GM18861 (cell line): ENCODE measurements around the gene GRAP.
"Not testable (repeated sequence)": the region's sequence is repeated elsewhere in the genome, so short reads cannot be mapped to it uniquely, and the experiment has no call there.

Experiments used
- ATAC-seq: cut with Tn5 transposase; IDR thresholded peaks from one replicate; pipeline ENCODE4 v1.9.1; 2021; ENCODE audit not compliant: unreplicated experiment

The GRAP gene

GRCh38 chr17:19043032-19043431 is 3.7 kb downstream of the GRAP start:
- ATAC-seq, result peak; percentile 23

DNA sequence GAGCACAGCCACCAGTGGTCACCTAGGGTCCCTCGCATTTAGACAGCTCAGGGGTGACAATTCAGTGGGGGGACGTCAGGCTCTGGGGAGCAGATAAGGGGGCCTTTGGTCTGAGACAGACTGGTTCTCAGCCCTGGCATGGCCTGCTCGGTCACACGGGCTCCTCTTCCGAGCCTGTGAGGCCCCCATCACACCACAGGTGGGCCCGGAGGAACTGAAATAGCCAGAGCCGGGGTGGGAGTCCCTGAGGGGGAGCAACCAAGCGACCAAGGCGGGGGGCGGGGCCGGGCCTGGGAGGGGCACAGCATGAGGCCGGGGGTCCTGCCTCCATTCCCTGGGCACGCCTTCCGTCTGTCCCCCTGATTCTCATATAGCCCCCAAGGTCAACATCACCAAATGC is 4.4 kb downstream of the GRAP start:
- not testable (repeated sequence) for ATAC-seq

- not testable (repeated sequence) for ATAC-seq
Measured at GRCh38 chr17:19041871-19042270, 4.9 kb downstream of the GRAP start.

- not testable (repeated sequence) for ATAC-seq
Measured at GRCh38 chr17:19040350-19040749, 6.4 kb downstream of the GRAP start.

DNA sequence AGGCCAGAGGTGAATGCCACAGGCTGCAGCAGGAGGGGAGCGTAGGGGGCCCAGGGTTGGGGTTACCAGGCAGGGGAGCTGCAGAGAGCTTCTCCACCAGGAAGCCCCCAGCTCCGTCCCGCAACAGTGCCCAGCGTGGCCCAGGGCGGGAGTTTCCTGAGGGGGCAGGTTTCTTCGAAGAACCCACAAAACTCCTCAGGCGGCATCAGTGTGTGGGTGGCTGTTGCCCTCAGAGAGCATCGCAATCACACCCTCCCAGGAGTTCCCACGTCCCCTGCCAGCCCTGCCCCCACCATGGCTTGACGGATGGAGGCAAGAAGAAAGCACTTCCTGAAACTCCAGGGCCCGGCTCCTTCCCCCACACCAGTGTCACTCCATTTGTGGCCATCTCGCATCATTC is 8.0 kb downstream of the GRAP start:
- ATAC-seq, result not testable (repeated sequence)

GRCh38 chr17:19038007-19038406 is 8.8 kb downstream of the GRAP start:
- not testable (repeated sequence) for ATAC-seq

DNA sequence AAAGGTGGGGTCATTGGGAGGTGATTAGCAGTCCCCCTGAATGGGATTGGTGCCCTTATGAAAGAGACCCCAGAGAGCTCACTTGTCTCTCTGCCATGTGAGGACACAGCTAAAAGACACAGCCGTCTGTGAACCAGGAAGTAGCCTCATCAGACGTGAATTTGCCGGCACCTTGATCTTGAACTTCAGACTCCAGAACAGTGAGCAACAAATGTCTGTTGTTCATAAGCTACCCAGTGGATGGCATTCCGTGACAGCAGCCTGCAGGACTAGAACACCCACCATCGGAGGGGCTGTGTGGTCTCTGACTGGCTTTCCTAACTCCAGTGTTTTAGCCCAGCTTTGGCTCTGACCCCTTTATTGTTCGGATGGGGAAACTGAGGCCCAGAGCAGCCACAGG is 9.2 kb downstream of the GRAP start:
- ATAC-seq, result not testable (repeated sequence)

DNA sequence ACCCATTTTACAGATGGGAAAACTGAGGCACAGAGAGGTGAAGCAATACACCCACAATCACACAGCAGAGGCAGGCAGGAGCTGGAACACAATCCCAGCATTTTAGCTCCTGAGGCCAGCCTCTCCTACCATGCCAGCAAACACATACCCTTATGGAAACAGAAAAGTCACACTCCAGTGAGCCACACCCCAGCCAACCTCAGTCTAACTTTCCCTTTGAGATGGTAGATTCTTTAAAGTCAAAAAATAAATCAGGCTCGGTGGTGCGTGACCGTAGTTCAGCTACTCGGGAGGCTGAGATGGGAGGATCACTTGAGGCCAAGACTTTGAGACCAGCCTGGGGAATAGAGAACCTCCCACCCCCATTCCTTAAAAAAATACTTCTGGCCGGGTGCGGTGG is 10.6 kb downstream of the GRAP start:
- ATAC-seq, result peak; percentile 26

GRCh38 chr17:19032377-19032988 is 14.3 kb downstream of the GRAP start:
- ATAC-seq, result peak; percentile 47

DNA sequence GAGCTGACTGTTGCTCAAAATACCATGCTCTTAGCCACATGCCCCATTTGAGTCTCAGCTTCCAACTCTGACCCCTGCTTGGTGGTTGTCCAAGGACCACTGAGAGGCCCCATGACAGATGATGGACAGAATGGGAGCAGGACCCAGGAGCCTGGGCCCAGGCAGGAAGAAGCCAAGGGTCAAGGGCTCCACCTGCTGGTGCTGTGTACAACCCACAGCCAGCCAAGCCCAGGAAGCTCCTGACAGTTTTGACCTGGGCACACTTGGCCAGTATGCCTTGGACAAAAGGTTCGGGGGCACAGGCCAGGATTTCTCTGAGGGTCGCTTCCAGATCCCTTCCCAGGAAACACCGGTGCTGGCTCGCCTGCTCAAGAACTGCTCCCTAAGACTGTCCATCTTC is 15.0 kb downstream of the GRAP start:
- ATAC-seq, result peak; percentile 28

DNA sequence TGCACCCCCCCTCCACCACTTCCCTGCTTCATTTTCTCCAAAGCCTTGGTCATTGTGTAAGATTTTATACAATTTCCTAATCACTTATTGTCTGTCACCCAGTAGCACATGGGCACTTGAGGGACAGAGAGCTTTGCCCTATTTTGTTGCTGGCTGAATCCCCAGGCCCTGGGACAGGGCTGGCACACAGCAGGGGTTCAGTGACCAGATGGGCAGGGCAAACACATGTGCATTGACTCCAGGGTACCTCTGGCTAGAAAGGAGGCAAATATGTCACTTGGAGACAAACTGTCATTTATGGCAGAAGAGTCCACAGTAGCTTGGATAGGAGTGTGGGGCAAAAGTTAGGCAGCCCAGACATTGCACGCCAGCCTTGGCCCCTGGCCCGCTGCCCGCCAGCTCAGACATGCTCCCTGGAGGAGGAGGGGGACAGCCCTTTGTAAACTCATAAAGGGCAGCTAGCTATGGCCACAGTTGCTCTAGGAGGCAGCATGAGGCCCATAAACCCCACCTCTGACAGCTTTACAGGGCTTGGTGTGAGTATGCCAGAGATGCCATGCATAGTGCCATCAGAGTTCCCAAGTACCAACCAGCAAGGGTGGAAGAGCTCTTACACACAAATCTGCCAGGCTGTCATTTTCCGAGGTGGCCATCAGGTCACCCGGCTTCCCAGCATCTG is 15.8 kb downstream of the GRAP start:
- ATAC-seq, result not testable (repeated sequence)

DNA sequence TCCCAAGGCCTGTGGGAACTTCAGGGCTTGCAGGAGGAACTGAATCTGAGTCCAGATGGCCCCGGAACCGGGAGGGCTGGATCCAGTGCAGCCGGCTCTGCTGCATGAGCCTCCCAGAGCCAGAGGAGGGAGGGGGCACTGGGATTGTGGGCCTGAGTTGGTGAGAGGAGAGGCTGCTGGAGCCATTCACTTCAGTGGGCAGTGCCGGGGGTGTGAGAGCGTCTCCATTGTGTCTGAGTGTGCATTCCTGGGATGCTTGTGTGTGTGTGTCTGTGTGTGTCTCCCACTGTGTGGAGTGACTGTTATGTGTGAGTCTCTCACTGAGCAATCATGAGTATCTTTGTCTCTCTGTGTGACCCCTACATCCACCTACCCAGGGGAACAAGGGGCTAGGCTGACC is 17.0 kb downstream of the GRAP start:
- not testable (repeated sequence) for ATAC-seq

DNA sequence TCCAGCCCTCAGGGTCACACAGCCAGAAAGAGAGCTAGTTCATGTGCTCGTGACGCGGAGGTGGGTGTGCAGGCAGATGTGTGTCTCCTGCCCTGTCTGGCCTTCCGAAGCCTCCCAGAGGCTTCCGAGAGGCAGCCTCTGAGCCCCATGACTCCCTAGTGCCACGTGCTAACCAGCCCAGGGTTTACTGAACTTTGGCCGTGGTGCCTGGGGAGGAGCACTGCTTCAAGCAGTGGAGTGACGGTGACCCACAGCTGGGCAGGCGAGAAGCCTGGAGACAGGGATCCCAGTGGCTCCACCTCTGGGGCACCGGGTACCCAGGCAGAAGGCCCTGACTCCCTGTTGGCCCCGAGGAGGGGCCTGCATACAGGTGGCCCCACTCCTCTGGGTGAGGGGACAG is 18.1 kb downstream of the GRAP start:
- ATAC-seq, result not testable (repeated sequence)

GRCh38 chr17:19024101-19025078 is 22.4 kb downstream of the GRAP start:
- ATAC-seq, result no peak

- ATAC-seq, result no peak
Measured at GRCh38 chr17:19023209-19023999, 23.4 kb downstream of the GRAP start.

GRCh38 chr17:19022747-19023146 is 24.0 kb downstream of the GRAP start:
- no peak for ATAC-seq

DNA sequence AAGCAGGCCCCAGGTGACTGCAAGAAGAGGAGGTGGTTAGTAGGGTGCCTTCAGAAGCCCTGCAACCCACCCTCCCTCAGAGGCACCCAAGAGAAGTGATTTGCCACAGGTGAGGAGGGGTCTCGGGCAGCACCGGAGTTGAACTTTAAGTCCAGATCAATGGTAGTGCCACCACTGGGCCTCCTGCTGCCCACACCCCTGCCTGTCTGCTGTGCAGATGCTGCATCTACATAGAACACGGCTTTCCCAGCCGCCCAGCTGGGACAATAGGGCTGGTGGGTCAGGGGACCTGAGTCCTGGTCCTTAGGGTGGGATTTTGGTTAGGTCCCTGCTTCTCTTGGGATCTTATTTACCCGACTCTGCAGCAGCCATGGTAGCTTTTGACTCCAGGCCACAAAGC is 24.6 kb downstream of the GRAP start:
- ATAC-seq, result no peak

DNA sequence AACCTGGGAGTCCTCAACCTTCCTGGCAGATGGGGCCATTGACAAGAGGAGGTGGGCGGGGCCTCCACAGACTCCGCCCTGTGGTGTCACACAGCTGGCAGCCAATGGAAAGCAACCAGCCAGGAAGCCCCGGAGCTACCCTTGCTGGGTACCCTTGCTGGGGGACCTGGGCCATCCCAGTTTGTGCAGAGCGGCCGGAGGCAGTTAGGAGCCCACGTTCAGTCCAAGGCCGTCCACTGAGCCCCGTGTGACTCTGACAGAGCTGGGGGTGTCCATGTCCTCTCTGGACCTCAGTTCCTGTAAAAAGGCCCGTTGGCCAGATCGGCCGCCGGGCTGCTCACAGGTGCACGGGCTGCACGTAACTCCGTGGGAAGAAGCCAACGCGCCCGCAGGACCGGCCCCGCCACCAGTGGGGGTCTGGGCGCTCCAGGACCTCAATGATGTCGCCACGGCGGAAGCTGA is 25.1 kb downstream of the GRAP start:
- no peak for ATAC-seq

DNA sequence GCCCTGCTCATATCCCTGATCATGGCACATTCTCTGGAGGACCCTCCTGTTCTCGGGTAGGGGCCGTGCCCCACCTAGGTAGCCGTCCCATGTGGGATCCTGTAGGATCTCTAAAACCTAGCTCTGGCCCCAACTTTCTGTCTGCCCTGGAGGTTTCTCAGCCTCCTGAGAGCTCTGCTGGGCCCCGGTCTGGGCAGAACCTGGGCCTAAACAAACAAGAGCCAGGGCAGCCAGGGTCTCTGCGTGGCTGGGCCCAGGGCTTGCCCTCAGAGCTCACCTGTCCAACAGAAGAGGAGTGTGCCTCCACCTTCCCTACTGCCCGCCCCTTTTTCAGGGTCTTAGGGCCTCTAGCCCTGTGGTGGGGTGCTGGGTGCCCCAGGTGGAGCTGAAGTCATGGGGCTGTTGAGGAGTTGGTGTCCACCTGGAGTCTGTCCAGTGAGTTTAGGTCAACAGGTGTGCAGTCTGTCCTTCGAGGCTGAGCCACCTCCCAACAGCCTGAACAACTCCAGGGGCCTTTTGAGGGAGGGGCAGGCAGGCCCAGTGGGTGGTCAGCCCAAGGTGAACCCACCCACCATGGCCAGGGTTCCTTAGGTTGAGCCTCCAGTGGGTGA is 25.6 kb downstream of the GRAP start:
- not testable (repeated sequence) for ATAC-seq

DNA sequence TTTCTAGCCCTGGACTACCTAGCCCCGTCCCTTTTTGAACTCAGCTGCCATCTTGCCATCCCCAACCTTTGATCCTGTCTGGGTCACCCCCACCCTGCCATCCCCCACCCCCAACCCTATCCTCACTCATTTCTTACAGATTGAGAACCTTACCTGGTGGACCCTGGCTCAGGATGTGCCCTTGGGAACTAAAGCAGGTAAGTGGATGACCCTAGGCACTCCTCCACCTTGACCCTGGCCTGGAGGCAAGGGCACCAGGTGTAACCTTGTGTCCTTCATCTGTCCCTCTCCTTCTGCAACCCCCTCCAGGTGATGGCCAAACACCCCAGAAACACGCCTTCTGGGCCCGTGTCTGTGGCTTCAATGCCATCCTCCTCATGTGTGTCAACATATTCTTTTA is 26.7 kb downstream of the GRAP start:
- ATAC-seq, result no peak
